GM23248 (cell line): ENCODE results near the gene PDE8B.

Experiments
- EZH2 ChIP-seq: fragments of 200-600 bp; sonication (generic); IDR thresholded peaks from 2 replicates; pipeline ENCODE4 v1.6.1; 2018; ENCODE audit warnings: antibody characterized with exemption, mild to moderate bottlenecking; ENCODE audit not compliant: insufficient read depth, poor library complexity, severe bottlenecking
- EZH2phosphoT487 ChIP-seq: fragments of 200-600 bp; sonication (generic); IDR thresholded peaks from 2 replicates; pipeline ENCODE4 v1.6.1; 2018; ENCODE audit warnings: antibody characterized with exemption, moderate library complexity, mild to moderate bottlenecking, low read depth; ENCODE audit not compliant: insufficient read depth

DNA sequence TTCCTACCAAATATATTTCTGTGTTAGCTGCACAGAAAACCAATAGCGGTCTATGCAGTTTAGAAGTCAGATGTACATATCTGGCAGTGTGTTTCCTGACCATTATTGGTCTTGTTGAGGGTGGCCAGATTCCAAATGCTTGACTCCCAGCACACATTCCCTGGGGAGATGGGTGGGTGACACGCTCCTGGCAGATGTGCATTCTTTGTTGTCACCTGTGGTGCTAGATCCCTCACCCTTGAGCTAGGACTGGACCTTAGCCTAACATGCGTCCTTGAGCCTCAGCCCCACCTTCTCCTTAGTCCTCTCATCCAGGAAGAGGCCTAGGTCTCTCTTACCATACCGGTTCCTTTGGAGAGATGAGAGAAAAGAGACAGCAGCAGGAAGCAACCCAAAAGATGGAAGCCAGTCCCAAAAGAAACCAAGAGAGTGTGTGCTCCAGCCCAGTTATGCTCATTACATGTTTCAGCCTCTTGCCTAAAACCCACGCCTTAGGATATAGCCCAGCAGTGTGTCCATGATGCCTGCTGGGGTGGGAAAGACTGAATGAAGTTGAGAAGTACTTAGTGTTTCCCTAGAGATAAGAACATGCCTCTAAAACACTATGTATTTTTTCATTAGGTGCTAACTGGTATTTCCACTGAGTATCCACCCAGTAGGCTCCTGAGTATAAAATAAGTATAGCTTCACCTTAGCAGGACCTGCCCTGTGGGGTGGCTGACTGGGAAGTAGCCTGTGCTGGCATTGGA lies 116.7 kb downstream of the PDE8B start:
- TF ChIP-seq EZH2 (no peak), EZH2phosphoT487 (no peak)
